Adrenal gland (tissue), 5 donors: ENCODE measurements around the gene RFT1.

Source experiments
- CTCF ChIP-seq, 6 experiments: fragments of 450-650 bp in 4 of 6; fragments of 200-600 bp in 2 of 6; sonication (generic) in 1 of 6; IDR thresholded peaks; 1 replicate in 5 of 6; 2 replicates in 1 of 6; pipeline versions ENCODE4 v1.5.1 to v1.8.0; 2016 to 2021; ENCODE audit warnings: antibody characterized with exemption in 6 of 6, mild to moderate bottlenecking in 2 of 6, moderate library complexity in 1 of 6
- POLR2A ChIP-seq, 2 donors: fragments of 450-650 bp; IDR thresholded peaks; one replicate each; pipeline ENCODE4 v1.6.1; 2017; ENCODE audit warnings: antibody characterized with exemption in 2 of 2, mild to moderate bottlenecking in 2 of 2, moderate library complexity in 1 of 2
- donor health status: DM: no; HTN: no; CAD: no.

GRCh38 chr3:53109891-53110771, 20.1 kb downstream of the RFT1 start:
- TF ChIP-seq CTCF (IDR thresholded peaks at IDR 0.05) (peak; percentile 45 to 82 (median 74)), POLR2A (IDR thresholded peaks at IDR 0.05) (no peak)
